SU-DHL-6 (cell line): Measurements from ENCODE around the gene NFYC.

Experiments used
- EZH2phosphoT487 ChIP-seq: fragments of 200-600 bp; sonication (generic), shearing (Covaris generic); conservative IDR thresholded peaks from 2 replicates; pipeline ENCODE4 v1.6.1; 2018; ENCODE audit warnings: mild to moderate bottlenecking, antibody characterized with exemption, low read length, moderate library complexity, mixed read lengths
- TF ChIP-seq, protein P1 (sequence below): fragments of 200-600 bp; sonication (generic); IDR thresholded peaks from one replicate; pipeline ENCODE4 v1.5.1; 2017; ENCODE audit warnings: antibody characterized with exemption, mild to moderate bottlenecking, low read length, moderate library complexity; ENCODE audit not compliant: insufficient read depth, poor library complexity, severe bottlenecking

DNA sequence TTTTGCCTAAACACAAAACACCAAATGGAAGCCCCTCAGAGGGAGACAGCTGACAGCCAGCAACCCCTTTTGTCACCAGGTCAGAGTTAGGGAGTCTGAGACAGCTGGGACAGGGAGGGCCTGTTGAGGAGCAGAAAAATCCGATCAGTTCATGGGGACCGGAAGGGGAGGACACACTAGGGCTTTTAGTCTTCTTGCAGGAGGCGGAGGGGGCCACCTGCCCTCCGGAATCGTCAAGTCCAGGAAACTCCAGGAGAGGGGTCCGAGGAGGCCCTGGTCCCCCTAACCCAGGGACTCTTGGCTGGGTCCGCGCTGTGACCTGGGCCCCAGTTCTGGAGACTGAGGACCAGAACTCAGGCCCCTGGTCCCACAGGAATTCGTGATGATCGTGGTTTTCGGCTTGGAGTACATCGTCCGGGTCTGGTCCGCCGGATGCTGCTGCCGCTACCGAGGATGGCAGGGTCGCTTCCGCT, 126.3 kb downstream of the NFYC start:
- TF ChIP-seq, protein P1, sequence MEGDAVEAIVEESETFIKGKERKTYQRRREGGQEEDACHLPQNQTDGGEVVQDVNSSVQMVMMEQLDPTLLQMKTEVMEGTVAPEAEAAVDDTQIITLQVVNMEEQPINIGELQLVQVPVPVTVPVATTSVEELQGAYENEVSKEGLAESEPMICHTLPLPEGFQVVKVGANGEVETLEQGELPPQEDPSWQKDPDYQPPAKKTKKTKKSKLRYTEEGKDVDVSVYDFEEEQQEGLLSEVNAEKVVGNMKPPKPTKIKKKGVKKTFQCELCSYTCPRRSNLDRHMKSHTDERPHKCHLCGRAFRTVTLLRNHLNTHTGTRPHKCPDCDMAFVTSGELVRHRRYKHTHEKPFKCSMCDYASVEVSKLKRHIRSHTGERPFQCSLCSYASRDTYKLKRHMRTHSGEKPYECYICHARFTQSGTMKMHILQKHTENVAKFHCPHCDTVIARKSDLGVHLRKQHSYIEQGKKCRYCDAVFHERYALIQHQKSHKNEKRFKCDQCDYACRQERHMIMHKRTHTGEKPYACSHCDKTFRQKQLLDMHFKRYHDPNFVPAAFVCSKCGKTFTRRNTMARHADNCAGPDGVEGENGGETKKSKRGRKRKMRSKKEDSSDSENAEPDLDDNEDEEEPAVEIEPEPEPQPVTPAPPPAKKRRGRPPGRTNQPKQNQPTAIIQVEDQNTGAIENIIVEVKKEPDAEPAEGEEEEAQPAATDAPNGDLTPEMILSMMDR, result no peak
- TF ChIP-seq EZH2phosphoT487, result no peak
